Neuronal stem cell (in vitro differentiated cells): Measurements from ENCODE around the gene PLCB3.

Experiments used
- DNase-seq: peaks from one replicate; pipeline ENCODE4 v3.0.0-alpha.2; 2013; ENCODE audit warnings: low spot score
- H2AFZ ChIP-seq: one replicate; pipeline ENCODE4 v1.6.1; 2013; ENCODE audit warnings: mild to moderate bottlenecking, low read length, inconsistent platforms
- H2AK5ac ChIP-seq: 2 replicates; pipeline ENCODE4 v1.6.1; 2013; ENCODE audit warnings: low read depth, mild to moderate bottlenecking, inconsistent platforms, low read length, moderate library complexity, mixed read lengths
- H2BK120ac ChIP-seq: 2 replicates; pipeline ENCODE4 v1.6.1; 2013; ENCODE audit warnings: low read depth, mild to moderate bottlenecking, inconsistent platforms, low read length, moderate library complexity, mixed read lengths
- H2BK12ac ChIP-seq: one replicate; pipeline ENCODE4 v1.6.1; 2013; ENCODE audit warnings: low read length, inconsistent platforms
- H2BK15ac ChIP-seq: 2 replicates; pipeline ENCODE4 v1.6.1; 2013; ENCODE audit warnings: mild to moderate bottlenecking, low read length, inconsistent platforms, mixed read lengths
- H2BK5ac ChIP-seq: one replicate; pipeline ENCODE4 v1.6.1; 2013; ENCODE audit warnings: inconsistent platforms, mild to moderate bottlenecking, low read length, moderate library complexity
- H3K14ac ChIP-seq: one replicate; pipeline ENCODE4 v1.6.1; 2013; ENCODE audit warnings: low read length, inconsistent platforms
- H3K18ac ChIP-seq: 2 replicates; pipeline ENCODE4 v1.6.1; 2013; ENCODE audit warnings: low read length, inconsistent platforms
- H3K23ac ChIP-seq: 2 replicates; pipeline ENCODE4 v1.6.1; 2013; ENCODE audit warnings: low read depth, mild to moderate bottlenecking, mixed read lengths, low read length, inconsistent platforms; ENCODE audit not compliant: poor library complexity
- H3K27ac ChIP-seq: replicated peaks from 3 replicates; pipeline ENCODE4 v1.5.1; 2013; ENCODE audit warnings: low read length, inconsistent platforms
- H3K27me3 ChIP-seq, 3 experiments: 2 replicates each; pipeline ENCODE4 v1.6.1; 2013; ENCODE audit warnings: low read length in 3 of 3, mild to moderate bottlenecking in 2 of 3, inconsistent platforms in 1 of 3, low read depth in 1 of 3, mixed read lengths in 1 of 3, moderate library complexity in 1 of 3; ENCODE audit not compliant: control insufficient read depth in 3 of 3, insufficient read depth in 3 of 3
- H3K36me3 ChIP-seq, 2 donors: replicated peaks in 1 of 2; 2 replicates each; pipeline ENCODE4 v1.6.1; 2013; ENCODE audit warnings: low read length in 2 of 2; ENCODE audit not compliant: control insufficient read depth in 2 of 2, insufficient read depth in 2 of 2
- H3K4ac ChIP-seq: 2 replicates; pipeline ENCODE4 v1.6.1; 2013; ENCODE audit warnings: inconsistent platforms, mild to moderate bottlenecking, low read length, moderate library complexity
- H3K4me1 ChIP-seq, 2 donors: 1 replicate in 1 of 2; 2 replicates in 1 of 2; pipeline ENCODE4 v1.6.1; 2013; ENCODE audit warnings: low read length in 2 of 2, low read depth in 1 of 2; ENCODE audit not compliant: control insufficient read depth in 2 of 2, insufficient read depth in 1 of 2
- H3K4me2 ChIP-seq: one replicate; pipeline ENCODE4 v1.6.1; 2013; ENCODE audit warnings: mild to moderate bottlenecking, low read length, inconsistent platforms; ENCODE audit not compliant: insufficient read depth, poor library complexity, severe bottlenecking
- H3K4me3 ChIP-seq, 2 donors: 2 replicates each; pipeline ENCODE4 v1.5.1; 2013; ENCODE audit warnings: low read length in 2 of 2, mild to moderate bottlenecking in 2 of 2, inconsistent platforms in 1 of 2, moderate library complexity in 1 of 2
- H3K79me1 ChIP-seq: one replicate; pipeline ENCODE4 v1.6.1; 2013; ENCODE audit warnings: low read depth, mild to moderate bottlenecking, inconsistent platforms, low read length, moderate library complexity
- H3K9ac ChIP-seq: one replicate; pipeline ENCODE4 v1.6.1; 2013; ENCODE audit warnings: mild to moderate bottlenecking, low read depth, low read length, inconsistent platforms; ENCODE audit not compliant: poor library complexity
- H3K9me3 ChIP-seq, 2 donors: replicated peaks in 1 of 2; 2 replicates each; pipeline versions ENCODE3 to v1.6.1; 2013; ENCODE audit warnings: low read length in 2 of 2, mild to moderate bottlenecking in 2 of 2, inconsistent platforms in 1 of 2, low read depth in 1 of 2, mixed read lengths in 1 of 2, moderate library complexity in 1 of 2; ENCODE audit not compliant: control insufficient read depth in 2 of 2, insufficient read depth in 1 of 2
- H4K8ac ChIP-seq: one replicate; pipeline ENCODE4 v1.6.1; 2013; ENCODE audit warnings: low read depth, mild to moderate bottlenecking, inconsistent platforms, low read length, moderate library complexity
- H4K91ac ChIP-seq: one replicate; pipeline ENCODE4 v1.6.1; 2013; ENCODE audit warnings: low read length, low read depth, mild to moderate bottlenecking, inconsistent platforms; ENCODE audit not compliant: poor library complexity
- WGBS, 2 donors: extraction: QIAGEN DNeasy Blood & Tissue Kit; methylation state at CpG; one replicate each; pipeline ENCODE4 v1.1.7; 2013; ENCODE audit warnings: missing lambda C conversion rate in 2 of 2, mixed read lengths in 1 of 2; ENCODE audit not compliant: insufficient read length in 2 of 2, insufficient replicate concordance in 1 of 2; ENCODE audit errors: extremely low coverage in 2 of 2; 5-methylcytosine and 5-hydroxymethylcytosine counted together

The PLCB3 gene

DNA sequence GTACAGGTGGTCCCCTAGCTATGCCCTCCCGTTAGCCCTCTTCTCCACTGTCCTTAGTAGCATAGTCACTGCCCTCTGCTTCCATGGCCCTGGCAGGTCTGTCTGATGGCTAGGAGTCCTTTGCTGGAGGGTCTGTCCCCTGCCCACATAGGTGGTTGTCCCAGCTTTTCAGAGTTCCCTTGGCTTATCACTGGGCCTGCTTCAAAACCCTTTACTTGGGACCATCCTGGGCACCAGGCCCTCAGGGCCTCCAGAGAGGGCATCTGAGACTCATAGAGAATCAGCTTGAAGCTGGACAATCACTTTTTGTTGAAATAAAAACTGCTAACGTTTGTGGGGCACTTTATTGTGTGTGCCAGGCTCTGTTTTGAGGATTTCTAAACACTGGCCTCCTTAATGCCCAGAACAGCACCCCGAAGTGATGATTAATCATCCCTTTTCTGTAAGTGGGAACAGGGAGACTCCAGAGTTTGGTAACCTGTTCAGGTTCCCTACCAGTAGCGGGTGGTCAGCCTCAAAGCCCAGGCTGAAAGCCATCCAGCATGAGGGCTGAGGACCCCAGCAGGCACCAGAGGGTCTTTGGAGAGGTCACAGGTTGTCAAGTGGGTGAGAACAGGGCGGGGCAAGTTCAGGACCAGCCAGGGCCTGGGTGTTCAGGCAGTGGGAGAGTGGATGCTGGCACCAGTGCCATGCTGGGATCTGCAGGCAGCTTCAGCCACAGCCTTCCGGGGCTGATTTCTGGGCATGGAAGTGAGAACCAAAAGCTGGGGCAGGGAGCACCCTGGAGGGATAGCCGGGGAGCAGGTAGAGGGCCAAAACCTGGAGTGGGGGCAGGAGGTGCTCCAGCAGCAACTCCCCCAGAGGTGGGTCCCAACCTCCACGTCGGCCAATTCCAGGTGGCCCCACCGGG, 39.3 kb downstream of the PLCB3 start:
- Histone ChIP-seq H3K27me3 (peaks cover 32 to 63% (median 62%) of the 10 kb centered on the region in 3 experiments), H2AFZ (no peak overlapping the region), H3K79me1 (peaks cover 2% of the 10 kb centered on the region), H2AK5ac (no peak overlapping the region), H2BK120ac (no peak overlapping the region), H3K4me2 (no peak overlapping the region), H3K14ac (peak overlapping the region; percentile 47), H3K4me1 (peaks cover 12 to 13% of the 10 kb centered on the region in 2 donors), H3K18ac (peak overlapping the region; percentile 19), H3K9me3 (no peaks in the 10 kb centered on the region), H2BK15ac (peak overlapping the region; percentile 15), H3K9ac (no peak overlapping the region), H2BK5ac (no peak overlapping the region), H2BK12ac (no peak overlapping the region), H3K4ac (no peak overlapping the region), H3K27ac (no peak overlapping the region), H4K8ac (no peak overlapping the region), H3K4me3 (no peak overlapping the region), H4K91ac (no peak overlapping the region), H3K23ac (peak overlapping the region; percentile 76), H3K36me3 (no peaks in the 10 kb centered on the region)
- DNase-seq, result no peak
- no CpG with 5 or more reads among the region's 10 CpGs for WGBS, 2 donors

DNA sequence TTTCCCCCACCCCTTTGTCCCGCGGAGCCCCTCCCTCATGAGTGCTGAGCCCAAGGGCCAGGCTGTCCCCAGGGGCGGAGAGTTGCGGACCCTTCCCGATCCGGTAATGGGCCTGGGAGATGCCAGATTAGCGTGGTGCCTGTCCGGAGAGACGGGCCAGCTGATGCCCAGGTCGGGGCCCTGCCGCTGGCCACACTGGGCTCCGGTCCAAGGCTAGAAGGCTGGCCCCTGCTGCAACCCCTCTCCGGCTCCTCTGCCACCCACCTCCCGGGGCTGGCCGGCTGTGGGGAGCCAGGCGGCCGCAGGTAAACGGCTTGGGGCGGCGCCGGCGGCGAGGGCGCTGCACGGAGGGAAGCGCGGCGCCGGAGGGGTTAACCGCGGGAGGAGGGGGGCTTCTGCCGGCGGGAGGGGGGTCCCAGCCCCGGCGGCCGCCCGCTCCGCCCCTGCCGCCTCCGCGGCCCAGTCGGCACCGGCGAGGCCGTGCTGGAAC, 40.0 kb downstream of the PLCB3 start, which contains the start of gene KCNK4:
Gene KCNK4, plus strand, starts transcription at position 41 of the 490 bp plus-strand sequence. CDS start 1,717 bp downstream, outside the sequence.
- Histone ChIP-seq H3K27ac (no peak within 1 kb of the TSS), H3K9ac (peak within 1 kb of the TSS; percentile 74), H3K79me1 (peaks cover 2% of the 10 kb centered on the region), H3K4me3 (peak within 1 kb of the TSS; percentile 20 to 68), H2BK120ac (no peak within 1 kb of the TSS), H3K4ac (no peak within 1 kb of the TSS), H3K4me2 (peak within 1 kb of the TSS; percentile 60), H3K23ac (peak within 1 kb of the TSS; percentile 83), H4K91ac (no peak within 1 kb of the TSS), H3K4me1 (peaks cover 8 to 13% of the 10 kb centered on the region in 2 donors), H3K27me3 (peaks cover 35 to 70% (median 69%) of the 10 kb centered on the region in 3 experiments), H3K18ac (peak within 1 kb of the TSS; percentile 74), H3K14ac (peak within 1 kb of the TSS; percentile 47), H2BK12ac (no peak within 1 kb of the TSS), H2AK5ac (peak within 1 kb of the TSS; percentile 81), H3K9me3 (no peaks in the 10 kb centered on the region), H2AFZ (peak within 1 kb of the TSS; percentile 79), H2BK5ac (peak within 1 kb of the TSS; percentile 17), H4K8ac (no peak within 1 kb of the TSS), H3K36me3 (no peaks in the 10 kb centered on the region), H2BK15ac (peak within 1 kb of the TSS; percentile 15)
- WGBS, 2 donors, result no CpG with 5 or more reads among the region's 45 CpGs
- DNase-seq, result no peak

DNA sequence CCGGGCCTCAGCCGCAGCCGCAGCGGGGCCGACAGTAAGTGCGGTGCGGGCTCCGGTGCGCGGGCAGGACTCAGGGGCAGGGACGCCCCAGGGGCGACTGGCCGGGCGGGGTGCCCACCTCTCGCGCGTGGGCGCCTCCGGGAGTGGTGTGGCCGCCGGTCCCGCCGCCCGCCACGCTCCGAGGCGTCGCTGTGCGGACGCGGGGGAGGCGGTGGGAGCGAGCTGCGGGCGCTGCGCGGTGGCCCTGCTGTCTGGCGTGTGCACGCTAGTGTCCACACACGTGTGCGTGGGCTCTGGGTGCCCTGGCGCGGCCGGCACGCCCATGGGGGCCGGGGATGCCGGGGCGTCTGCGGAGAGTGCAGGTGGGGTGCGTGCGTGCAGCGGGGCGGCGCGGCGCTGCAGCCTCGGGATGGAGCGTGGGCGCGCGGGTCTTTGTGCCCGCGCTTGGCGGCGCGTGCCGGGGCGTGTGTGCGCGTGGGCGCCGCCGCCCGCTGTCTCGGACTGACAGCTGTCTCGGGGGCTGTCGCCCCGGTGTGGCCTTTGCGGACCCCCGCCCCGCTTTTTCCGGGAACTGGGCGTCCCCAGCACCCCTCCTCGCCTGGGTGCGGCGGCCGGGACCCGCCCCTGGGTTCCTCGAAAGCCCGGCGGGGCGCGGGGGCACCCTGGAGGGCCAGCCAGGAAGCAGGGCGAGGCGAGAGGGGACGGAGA, 40.6 kb downstream of the PLCB3 start:
- Histone ChIP-seq H3K23ac (peak overlapping the region; percentile 83), H2AFZ (peak overlapping the region; percentile 79), H3K4me3 (peak overlapping the region; percentile 20 to 68), H2AK5ac (peak overlapping the region; percentile 81), H2BK5ac (peak overlapping the region; percentile 17), H3K9ac (peak overlapping the region; percentile 74), H2BK15ac (no peak overlapping the region), H3K79me1 (peaks cover 2% of the 10 kb centered on the region), H3K18ac (peak overlapping the region; percentile 82), H3K27ac (no peak overlapping the region), H4K91ac (no peak overlapping the region), H3K27me3 (peaks cover 41 to 76% (median 75%) of the 10 kb centered on the region in 3 experiments), H3K36me3 (no peaks in the 10 kb centered on the region), H3K4me2 (peak overlapping the region; percentile 60), H3K4me1 (peaks cover 6 to 13% of the 10 kb centered on the region in 2 donors), H3K9me3 (no peaks in the 10 kb centered on the region), H4K8ac (no peak overlapping the region), H3K4ac (no peak overlapping the region), H2BK12ac (no peak overlapping the region), H2BK120ac (no peak overlapping the region), H3K14ac (peak overlapping the region; percentile 47)
- no CpG with 5 or more reads among the region's 96 CpGs for WGBS, 2 donors
- no peak for DNase-seq
